Right atrium auricular region (tissue), 2 donors: ENCODE data around the gene IL32. TPM values are rescaled to one million over a fixed set of nuclear protein-coding genes. Genes with fewer than 3 reads are reported as not detected.

Experiments used
- DNase-seq: peaks from one replicate; pipeline ENCODE4 v3.0.0-alpha.2; 2019; ENCODE audit warnings: low spot score
- H3K27ac ChIP-seq, 2 donors: fragments of 200-600 bp; sonication (generic); 1 replicate in 1 of 2; 2 replicates in 1 of 2; pipeline ENCODE4 v1.5.1; 2016 to 2019
- H3K27me3 ChIP-seq, 2 donors: fragments of 200-600 bp; sonication (generic); one replicate each; pipeline versions ENCODE4 v1.5.1 to v1.6.0; 2017 to 2019
- H3K36me3 ChIP-seq: fragments of 200-600 bp; sonication (generic); one replicate; pipeline ENCODE4 v1.5.1; 2016
- H3K4me1 ChIP-seq, 2 donors: fragments of 200-600 bp; sonication (generic); one replicate each; pipeline versions ENCODE4 v1.5.1 to v1.6.0; 2017 to 2019
- H3K4me3 ChIP-seq, 2 donors: fragments of 200-600 bp; sonication (generic); 1 replicate in 1 of 2; 2 replicates in 1 of 2; pipeline ENCODE4 v1.5.1; 2017 to 2019; ENCODE audit warnings: mild to moderate bottlenecking in 1 of 2, moderate library complexity in 1 of 2
- H3K9me3 ChIP-seq, 2 donors: fragments of 200-600 bp; sonication (generic); one replicate each; pipeline ENCODE4 v1.5.1; 2019
- total RNA-seq, 2 donors: library from RNA; depleted of rRNA; stranded (reverse); fragments of >200 nt; gene quantifications; one replicate each; pipeline ENCODE4 v1.1.0, GENCODE V29; 2016
- TF ChIP-seq, protein P1 (sequence below), 2 donors: fragments of 200-600 bp; sonication (generic); IDR thresholded peaks; one replicate each; pipeline ENCODE4 v1.5.1; 2019; ENCODE audit warnings: antibody characterized with exemption in 2 of 2

Gene IL32
- total RNA-seq, 2 donors from 2014 or later = 52.9 to 56.0 TPM

DNA sequence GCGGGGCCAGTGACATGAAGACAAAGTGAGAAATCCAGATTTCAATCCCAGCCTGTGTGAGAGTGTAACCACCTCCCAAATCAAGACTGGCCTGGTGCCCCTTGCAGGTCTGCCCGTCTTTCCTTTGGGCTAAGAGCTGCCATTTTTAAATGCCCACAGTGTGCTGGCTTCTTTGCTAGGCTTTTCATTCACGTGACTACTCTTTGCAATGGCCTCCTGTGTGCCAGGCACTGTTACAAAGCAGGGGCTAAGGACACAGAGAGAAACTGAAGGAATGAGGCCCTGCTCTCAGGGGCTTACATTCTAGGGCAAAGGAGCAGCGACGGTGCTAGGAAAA, 33.9 kb downstream of the IL32 start:
- no peaks in the 10 kb centered on the region for H3K27me3 ChIP-seq
- H3K27ac ChIP-seq = no peak overlapping the region
- TF ChIP-seq, protein P1, sequence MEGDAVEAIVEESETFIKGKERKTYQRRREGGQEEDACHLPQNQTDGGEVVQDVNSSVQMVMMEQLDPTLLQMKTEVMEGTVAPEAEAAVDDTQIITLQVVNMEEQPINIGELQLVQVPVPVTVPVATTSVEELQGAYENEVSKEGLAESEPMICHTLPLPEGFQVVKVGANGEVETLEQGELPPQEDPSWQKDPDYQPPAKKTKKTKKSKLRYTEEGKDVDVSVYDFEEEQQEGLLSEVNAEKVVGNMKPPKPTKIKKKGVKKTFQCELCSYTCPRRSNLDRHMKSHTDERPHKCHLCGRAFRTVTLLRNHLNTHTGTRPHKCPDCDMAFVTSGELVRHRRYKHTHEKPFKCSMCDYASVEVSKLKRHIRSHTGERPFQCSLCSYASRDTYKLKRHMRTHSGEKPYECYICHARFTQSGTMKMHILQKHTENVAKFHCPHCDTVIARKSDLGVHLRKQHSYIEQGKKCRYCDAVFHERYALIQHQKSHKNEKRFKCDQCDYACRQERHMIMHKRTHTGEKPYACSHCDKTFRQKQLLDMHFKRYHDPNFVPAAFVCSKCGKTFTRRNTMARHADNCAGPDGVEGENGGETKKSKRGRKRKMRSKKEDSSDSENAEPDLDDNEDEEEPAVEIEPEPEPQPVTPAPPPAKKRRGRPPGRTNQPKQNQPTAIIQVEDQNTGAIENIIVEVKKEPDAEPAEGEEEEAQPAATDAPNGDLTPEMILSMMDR (IDR thresholded peaks at IDR 0.05) = no peak
- no peak overlapping the region for H3K4me3 ChIP-seq
- no peaks in the 10 kb centered on the region for H3K36me3 ChIP-seq
- DNase-seq = no peak
- peaks cover 0 to 26% of the 10 kb centered on the region in 2 donors for H3K4me1 ChIP-seq
- H3K9me3 ChIP-seq = no peaks in the 10 kb centered on the region

DNA sequence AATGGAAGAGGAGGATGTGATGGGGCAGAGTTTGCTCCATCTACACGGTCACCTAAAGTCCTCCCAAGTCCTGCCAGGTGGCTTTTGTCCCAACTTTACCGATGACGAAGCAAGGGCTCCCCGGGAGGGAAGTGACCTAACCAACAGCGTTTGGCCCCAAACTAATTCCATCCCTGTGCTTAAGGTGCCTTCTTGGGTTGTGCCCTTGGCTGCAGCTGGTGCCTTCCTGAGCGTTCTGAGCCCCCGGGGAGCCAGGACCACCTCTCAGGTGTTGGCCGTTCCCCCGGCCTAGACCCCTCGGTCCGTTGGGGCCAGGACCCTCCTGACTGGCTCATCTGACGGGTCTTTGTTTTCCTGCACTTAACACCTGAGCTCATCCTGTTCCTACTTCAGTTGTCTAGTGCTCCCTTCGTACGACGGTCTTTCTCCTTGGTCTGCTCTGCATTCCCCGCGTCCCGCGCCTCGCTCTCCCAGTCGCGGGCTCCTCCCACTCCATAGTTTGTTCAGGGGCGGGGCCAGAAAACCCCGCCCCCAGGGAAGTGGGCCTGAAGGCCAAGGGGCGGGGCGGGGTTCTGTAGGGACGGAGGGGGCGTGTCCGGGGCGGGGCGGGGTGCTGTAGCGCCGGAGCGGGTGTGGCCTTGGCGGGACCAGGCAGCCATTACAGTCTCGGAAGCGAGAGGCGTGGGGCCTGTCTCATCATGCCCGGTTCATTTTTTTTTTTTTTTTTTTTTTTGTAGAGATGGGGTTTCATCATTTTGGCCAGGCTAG, 34.5 kb downstream of the IL32 start:
- Histone ChIP-seq H3K36me3 (no peaks in the 10 kb centered on the region), H3K4me3 (peak overlapping the region in 1 of 2 donors; percentile 31), H3K9me3 (no peaks in the 10 kb centered on the region), H3K4me1 (peaks cover 0 to 26% of the 10 kb centered on the region in 2 donors), H3K27ac (no peak overlapping the region), H3K27me3 (no peaks in the 10 kb centered on the region)
- TF ChIP-seq, protein P1 (IDR thresholded peaks at IDR 0.05) = no peak
- DNase-seq = peak; percentile 87

DNA sequence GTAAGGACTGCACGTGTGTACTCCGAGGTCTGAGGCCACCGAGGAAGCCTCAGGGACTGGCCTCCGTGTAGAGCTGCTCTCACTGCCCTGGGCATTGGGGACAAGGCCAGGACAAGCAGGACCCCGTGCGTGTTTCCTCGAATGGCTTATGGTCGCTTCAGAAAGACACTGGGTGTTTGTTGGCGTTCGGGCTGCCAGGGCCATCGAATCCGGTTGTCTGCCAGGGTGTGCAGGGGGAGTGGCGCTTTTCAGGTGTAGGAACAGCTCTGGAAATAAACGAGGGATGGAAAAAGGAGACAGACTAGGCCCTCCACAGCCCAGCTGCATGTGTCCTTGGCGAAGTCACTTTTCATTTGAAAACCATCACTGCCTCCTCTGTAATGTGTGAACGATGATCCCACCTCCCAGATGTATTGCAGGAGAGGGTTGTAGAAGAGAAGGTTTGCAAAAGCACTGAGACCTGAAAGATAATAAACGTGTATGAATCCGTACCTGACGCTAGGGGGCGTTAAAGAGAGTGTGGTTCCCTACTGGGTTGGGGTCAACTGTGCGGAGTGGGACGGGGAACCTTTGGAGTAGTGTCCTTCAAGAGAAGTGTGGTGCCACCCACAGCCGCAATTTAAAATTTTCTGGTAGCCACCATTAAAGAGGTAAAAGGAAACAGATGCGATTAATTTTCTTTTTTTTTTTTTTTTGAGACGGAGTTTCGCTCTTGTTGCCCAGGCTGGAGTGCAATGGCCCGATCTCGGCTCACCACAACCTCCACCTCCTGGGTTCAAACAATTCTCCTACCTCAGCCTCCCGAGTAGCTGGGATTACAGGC, 35.8 kb downstream of the IL32 start:
- DNase-seq = no peak
- H3K9me3 ChIP-seq = no peaks in the 10 kb centered on the region
- no peaks in the 10 kb centered on the region for H3K27me3 ChIP-seq
- H3K27ac ChIP-seq = peak overlapping the region; percentile 12 to 13
- TF ChIP-seq, protein P1 (IDR thresholded peaks at IDR 0.05) = peak in 1 of 2 donors; percentile 58
- H3K36me3 ChIP-seq = no peaks in the 10 kb centered on the region
- no peak overlapping the region for H3K4me3 ChIP-seq
- peaks cover 0 to 33% of the 10 kb centered on the region in 2 donors for H3K4me1 ChIP-seq

DNA sequence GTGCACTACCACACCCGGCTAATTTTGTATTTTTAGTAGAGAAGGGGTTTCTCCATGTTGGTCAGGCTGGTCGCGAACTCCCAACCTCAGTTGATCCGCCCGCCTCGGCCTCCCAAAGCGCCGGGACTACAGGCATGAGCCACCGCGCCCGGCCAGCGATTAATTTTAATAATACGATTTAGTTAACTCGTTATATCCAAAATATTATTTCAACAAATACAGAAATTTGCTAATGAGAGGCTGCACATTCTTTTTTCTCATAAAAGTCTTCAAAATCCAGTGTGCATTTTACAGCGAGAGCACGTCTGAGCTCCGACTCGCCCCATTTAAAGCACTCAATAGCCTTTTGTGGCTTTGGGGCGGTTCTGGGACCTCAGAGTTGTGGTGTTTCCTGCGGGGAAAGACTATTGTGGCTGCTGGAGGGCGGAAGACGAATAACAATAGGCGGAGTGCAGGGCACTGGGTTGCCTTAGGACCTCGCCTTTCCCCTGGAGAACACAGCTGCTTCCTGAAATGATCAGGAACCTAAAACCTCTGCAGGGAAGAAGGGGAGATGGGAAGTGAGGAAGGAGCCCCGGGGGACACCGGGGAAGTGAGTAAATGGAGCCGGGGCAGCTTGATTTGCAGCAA, 36.5 kb downstream of the IL32 start:
- peaks cover 0 to 38% of the 10 kb centered on the region in 2 donors for H3K4me1 ChIP-seq
- H3K27me3 ChIP-seq = no peaks in the 10 kb centered on the region
- no peaks in the 10 kb centered on the region for H3K36me3 ChIP-seq
- no peaks in the 10 kb centered on the region for H3K9me3 ChIP-seq
- DNase-seq = no peak
- H3K27ac ChIP-seq = peak overlapping the region; percentile 12 to 13
- TF ChIP-seq, protein P1 (IDR thresholded peaks at IDR 0.05) = no peak
- H3K4me3 ChIP-seq = no peak overlapping the region

DNA sequence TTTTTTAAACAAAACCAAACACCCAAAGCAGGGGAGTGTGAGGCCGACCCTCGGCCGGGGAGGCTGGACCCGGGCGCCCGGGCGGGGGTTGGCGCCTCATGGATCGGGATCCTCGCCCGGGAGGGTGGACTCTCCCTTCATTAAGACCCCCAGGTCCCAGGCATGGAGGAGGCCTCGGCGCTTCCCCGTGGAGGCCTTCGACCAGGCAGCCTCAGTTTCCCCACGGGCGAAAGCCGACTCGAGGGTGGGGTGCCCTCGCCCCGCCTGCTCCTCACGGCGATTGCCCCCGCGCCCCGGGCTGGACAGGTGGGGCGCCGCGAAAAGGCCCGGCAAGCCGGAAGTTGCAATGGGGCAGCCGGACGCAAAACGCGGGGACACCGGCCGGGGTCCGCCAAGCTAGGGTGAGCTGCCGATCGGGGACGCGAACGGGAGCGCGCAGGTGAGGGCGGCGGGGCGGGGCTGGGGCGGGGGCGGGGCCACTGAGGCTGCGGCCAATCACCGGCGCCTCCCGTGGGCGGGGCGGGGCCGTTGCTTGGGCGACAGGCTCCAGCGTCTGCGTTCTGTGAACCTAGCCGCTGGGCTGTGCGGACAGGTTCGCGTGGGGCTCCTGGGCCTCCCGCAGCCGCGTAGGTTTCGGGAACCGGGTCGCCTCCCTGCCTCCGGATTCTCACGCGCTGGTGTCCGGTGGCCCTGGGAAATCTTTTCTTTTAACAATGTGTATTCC, 40.9 kb downstream of the IL32 start:
- H3K27me3 ChIP-seq = no peaks in the 10 kb centered on the region

More for the DNA sequence above, 40.9 kb downstream of the IL32 start:
- Histone ChIP-seq H3K9me3 (no peaks in the 10 kb centered on the region), H3K36me3 (no peaks in the 10 kb centered on the region), H3K27ac (peak overlapping the region; percentile 75 to 84), H3K4me3 (peak overlapping the region; percentile 54 to 72), H3K4me1 (peaks cover 0 to 20% of the 10 kb centered on the region in 2 donors)
- TF ChIP-seq, protein P1 (IDR thresholded peaks at IDR 0.05) = peak in 1 of 2 donors; percentile 21
- DNase-seq = peak; percentile 91
